NCI-H510A treated with DMSO at 0.1 percent for 48 hours (cell line): ENCODE results near the gene HS3ST1.

Experiments
- DNase-seq: peaks from one replicate; lab custom pipeline; 2025; lab: John Stamatoyannopoulos, UW

Gene HS3ST1

DNA sequence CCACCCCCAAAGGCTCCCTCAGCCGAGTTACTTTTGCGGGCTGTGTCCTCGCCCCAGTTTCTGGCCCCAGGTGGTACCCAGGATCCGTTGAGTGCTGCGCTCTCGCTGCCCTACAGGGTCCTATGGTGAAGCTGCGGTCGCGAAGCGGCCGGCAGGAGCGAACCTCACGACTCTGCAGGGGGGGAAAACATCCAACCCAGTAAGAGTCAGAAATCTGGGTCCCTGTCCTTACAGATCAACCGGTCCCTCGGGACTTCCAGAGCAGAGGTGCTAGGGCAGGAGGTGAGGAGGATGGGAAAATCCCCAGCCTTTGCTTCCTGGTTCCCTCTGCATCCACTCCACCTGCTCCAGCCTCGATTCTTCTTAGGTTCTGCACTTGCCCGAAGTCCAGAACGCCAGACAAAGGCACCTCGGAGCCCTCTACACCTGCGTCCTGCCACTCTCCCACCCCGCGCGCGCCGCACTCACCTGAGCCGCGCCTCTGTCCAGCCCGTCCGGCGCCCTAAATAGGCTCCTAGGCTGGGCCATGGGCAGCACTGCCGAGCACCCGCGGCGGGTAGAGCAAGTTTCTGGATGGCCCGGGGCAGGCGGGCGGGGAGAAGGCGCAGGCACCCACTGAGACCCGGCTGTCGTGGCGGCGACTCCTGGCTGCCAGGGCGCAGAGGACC, at the start of gene HS3ST1:
HS3ST1 (minus strand) TSS at position 664 of the 668 bp plus-strand sequence. CDS start 28,889 bp downstream, outside the sequence.
- no peak for DNase-seq

DNA sequence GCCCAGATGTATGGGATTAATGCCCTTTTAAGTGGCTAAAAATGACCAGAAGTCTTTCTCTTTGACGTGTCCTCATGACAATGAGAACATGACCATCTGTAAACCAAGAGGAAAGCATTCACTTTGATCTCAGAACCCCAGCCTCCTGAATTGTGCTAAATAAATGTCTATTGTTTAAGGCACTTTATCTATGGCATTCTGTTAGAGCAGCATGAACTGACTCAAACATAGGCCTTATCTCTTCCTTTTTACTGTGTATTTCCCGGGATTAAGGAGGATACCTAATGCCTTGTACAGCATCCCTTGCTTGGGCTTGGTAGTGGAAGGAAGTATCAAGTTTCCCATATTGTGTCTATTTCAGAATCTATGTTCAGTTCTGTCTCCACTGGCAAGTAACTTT, 47.2 kb upstream of the HS3ST1 start:
- no peak for DNase-seq

GRCh38 chr4:11474146-11474545, 45.5 kb upstream of the HS3ST1 start:
- DNase-seq = no peak

DNA sequence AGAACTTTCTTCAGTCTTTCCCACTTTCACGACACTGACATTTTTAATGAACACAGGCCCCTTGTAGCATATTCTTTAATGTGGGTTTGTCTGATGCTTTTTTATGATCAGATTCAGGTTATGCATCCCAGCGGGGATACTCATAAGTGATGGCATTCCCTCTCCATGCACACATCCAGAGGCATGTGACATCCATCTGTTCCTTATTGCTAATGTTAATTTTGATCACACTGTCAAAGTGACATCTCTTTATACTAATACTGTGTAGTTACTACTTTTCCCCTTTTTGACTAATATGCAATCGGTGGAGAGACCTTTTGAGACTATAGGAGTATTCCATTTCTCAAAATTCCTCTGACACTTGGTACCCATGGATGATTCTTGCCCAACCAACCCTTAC, 43.8 kb upstream of the HS3ST1 start:
- DNase-seq = no peak

GRCh38 chr4:11471618-11472017, 42.9 kb upstream of the HS3ST1 start:
- DNase-seq = no peak

GRCh38 chr4:11471046-11471441, 42.4 kb upstream of the HS3ST1 start:
- DNase-seq = no peak

DNA sequence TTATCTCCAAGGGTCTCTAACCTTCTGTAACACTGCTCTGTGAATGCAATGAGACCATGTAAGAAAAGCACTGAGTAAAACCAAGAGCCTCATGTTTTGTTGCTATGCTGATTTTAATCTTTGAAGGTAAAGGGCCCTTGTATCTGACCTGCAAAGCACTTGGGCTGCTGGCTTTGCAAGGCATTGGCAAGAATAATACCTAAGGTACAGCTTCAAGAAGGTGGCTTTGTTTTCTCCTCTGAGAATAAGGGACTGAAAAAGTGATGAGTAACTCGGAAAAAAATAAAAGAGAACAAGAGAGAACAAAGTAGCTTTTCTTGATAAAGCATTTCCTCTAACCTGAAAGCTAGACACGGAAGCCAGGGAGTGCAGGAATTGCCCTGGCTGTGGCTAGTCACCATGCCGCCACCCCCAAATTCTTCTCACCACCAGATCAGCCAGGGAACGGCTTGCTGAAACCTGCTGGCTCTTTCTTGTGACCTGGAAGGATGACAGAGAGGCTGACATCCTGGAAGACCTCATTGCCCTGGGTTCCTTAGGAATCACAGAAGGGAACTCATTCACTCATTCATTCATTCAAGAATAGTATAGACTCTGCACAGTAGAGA, 41.8 kb upstream of the HS3ST1 start:
- no peak for DNase-seq

GRCh38 chr4:11469650-11470437, 41.1 kb upstream of the HS3ST1 start:
- DNase-seq = no peak

DNA sequence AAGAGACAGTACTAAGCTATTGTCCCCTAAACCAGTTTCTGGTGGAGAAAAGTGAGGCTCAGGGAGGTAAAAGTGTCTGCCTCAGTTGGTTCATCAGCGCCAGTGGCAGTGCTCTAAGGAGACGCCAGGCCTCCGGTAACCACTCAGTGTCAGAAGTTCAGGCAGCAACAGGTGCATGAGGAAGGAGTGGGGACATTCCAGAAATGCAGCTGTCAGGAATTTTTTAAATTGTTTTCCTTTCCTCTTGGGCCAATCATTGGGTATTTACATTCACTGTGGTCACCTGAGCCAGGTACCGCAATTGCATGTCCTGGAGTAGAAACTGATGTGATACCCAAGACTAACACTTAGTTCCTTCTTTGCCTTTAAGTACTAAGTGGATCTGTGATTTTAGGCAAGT, 40.2 kb upstream of the HS3ST1 start:
- peak; percentile 64 for DNase-seq

DNA sequence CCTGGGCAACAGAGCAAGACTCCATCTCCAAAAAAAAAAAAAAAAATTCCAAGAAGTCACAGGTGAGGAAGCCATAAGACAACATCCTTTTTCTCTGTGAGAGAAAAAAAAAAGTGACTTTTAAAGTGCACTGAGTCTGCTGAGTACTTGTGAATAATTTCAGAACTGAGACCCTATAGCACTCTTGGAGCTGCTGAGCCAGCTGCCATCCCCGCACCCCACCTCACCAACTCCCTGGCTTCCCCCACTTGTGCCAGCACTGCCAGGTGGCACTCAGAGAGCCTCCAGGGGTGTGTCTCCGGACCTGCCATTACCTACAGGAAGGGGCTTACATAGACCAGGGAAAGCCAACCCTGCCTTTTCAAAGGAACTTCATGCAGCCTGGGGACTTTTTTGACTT, 39.2 kb upstream of the HS3ST1 start:
- DNase-seq = peak; percentile 10

DNA sequence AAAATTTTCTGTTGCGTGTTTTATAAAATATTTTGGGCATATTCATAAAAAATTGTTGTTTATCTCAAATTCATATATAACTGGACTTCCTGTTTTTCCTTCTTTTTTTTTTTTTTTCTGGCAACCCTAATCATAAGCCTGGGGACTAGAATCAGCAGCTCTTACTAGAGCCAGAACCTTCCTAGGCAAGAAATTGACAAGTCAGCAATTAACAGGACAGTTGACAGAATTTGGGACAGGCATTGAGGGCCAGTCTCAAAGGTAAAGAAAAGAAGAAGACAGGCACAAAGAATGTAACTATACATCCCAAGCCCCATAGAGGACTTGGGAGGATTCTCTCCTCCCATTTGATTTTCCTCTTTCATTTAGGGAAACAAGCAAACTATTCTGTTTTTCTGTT, 35.0 kb upstream of the HS3ST1 start:
- DNase-seq = no peak

DNA sequence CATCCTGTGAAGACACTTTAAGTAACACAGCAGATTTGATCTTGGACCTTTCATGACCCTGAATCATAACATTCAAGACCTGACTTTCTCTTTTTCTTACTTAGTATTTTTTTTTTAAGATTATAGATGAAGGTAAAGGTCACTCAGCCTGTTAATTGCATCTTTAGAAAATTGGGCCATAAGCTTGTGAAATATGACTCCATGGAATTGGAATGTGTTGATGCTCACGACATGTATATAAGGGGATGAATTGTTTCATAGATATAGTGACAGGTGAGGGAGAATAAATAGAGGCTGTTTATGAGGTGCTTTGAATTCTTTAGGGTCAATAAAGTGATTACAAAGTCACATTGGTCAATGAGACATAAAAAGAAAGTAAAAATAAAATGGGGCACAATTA, 27.7 kb upstream of the HS3ST1 start:
- peak; percentile 13 for DNase-seq

DNA sequence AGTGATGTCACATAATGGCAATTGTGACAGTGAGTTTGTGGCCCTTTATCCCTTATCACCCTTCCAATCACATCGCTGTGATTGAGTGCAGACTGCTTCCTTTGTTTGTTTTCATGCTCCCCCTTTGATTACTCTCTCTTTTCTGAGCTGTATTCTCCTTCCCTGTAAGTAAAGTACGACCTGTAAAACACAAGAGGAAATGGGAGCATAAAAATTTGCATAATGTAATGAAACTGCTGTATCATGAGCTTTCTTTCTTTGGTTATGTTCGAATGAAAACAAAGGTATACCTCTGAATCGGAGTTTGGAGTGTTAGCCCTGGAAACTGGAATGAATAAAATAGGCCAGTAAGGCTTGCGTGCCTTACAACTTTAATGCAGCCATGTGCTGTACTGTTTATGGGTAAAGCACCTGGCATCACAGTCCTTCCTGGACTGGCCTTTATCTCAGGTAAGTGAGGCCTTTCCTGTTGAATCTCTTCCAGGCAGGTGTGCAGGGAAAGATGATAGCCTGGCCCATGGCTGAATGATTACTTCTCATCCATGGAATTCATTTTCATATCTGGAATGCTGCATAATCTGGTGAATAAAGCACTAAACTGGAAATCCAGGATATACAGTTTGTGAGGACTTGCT, 26.6 kb upstream of the HS3ST1 start:
- DNase-seq = peak; percentile 90

DNA sequence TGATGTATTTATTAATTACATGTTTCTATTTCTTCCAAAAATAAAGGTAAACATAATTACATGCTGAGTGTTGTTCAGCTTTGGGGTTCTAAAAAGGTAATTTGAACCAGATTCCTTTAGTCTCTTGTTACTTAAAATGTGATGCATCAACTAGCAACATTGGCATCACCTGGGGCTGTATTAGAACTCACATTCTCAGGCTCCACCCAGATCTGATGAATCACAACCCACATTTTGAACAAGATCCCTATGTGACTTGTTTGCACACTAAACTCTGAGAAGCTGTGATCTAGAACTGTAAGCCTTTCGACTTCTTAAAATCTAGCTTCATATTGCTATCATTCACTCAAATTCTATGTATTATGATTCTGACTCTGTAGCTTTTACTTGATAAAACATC, 23.0 kb upstream of the HS3ST1 start:
- DNase-seq = no peak

GRCh38 chr4:11446155-11446811, 17.6 kb upstream of the HS3ST1 start:
- no peak for DNase-seq

- no peak for DNase-seq
These were observed 12.5 kb upstream of the HS3ST1 start for GRCh38 chr4:11441194-11441556.

DNA sequence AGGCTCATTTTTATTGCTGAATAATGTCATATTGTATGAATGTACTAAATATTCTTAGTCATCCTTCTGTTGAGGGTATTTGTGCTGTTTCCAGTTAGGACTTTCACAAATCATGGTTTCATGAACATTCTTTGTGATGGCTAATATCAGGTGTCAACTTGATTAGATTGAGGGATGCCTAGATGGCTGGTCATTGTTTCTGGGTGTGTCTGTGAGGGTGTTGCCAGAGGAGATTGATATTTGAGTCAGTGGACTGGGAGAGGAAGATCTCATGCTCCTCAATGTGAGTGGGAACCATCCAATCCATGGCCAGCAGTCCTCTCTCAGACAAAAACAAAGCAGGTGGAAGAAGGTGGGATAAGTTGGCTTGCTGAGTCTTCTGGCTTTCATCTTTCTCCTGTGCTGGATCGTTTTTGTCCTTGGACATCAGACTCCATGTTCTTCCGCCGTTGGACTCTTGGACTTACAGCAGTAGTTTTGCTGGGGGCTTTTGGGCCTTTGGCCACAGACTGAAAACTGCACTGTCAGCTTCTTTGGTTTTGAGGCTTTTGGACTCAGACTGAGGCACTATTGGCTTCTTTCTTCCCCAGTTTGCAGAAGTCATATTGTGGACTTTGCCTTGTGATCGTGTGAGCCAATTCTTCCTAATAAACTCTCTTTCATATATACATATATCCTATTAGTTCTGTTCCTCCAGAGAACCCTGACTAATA, 11.9 kb upstream of the HS3ST1 start:
- no peak for DNase-seq

- no peak for DNase-seq
These were observed 11.1 kb upstream of the HS3ST1 start for GRCh38 chr4:11439836-11440235.

DNA sequence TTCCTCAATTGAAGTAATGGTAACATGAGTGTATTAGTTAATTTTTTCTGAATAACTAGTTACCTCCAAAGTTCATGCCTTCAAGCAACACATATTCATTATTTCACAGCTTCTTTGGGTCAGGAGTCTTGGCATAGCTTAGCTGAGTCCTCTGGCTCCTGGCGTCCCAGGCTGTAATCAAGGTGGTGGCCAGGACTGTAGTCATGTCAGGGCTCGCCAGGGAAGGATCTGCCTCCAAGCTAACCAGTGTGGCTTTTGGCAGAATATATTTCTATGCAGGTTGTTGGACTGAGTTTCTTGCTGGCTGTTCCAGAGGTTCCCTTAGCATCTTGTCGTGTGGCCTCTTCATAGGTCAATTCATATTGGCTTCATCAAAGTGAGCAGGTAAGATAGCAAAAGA, 10.0 kb upstream of the HS3ST1 start:
- no peak for DNase-seq

GRCh38 chr4:11436673-11437072, 8.0 kb upstream of the HS3ST1 start:
- no peak for DNase-seq

- DNase-seq = no peak
These were observed 7.4 kb upstream of the HS3ST1 start for GRCh38 chr4:11436084-11436483.

GRCh38 chr4:11435557-11435956, 6.9 kb upstream of the HS3ST1 start:
- DNase-seq = no peak
